ENCODE data around the gene HECTD1. TPM values are rescaled to one million over a fixed set of nuclear protein-coding genes. Genes with fewer than 3 reads are reported as not detected.

Gene HECTD1
- total RNA-seq, 1 donor from 2014 or later = 153 TPM

DNA sequence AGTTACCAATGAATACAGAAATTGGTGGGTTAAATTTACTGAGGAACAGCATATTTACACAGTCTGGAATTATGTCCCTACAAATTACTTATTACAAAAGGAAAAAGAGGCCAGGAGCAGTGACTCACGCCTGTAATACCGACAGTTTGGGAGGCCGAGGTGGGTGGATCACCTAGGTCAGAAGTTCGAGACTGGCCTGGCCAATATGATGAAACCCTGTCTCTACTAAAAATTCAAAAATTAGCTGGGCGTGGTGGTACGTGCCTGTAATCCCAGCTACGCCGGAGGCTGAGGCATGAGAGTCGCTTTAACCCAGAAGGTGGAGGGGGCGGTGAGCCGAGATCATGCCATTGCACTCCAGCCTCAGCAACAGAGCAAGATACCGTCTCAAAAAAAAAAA is 52.6 kb downstream of the HECTD1 start:
- peaks cover 15% of the 10 kb centered on the region for H3K36me3 Mint-ChIP-seq
- H3K9me3 Mint-ChIP-seq = no peaks in the 10 kb centered on the region

DNA sequence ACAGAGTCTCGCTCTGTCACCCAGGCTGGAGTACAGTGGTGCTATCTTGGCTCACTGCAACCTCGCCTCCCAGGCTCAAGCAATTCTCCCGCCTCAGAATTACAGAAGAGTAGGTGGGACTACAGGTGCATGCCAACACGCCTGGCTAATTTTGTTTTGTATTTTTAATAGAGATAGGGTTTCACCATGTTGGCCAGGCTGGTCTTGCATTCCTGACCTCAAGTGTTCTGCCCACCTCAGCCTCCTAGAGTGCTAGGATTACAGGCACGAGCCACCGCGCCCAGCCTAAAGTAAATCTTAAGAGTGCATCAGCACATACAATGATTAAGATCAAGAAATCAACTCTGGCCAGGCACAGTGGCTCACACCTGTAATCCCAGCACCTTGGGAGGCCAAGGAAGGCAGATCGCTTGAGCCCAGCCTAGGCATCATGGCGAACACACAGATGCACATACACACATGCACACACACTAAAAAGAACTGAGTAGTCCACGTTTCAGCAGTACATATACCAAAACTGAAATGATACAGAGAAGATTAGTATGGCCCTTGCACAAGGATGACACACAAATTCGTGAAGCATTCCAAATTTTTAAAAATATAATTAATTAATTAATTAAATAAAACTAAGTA is 65.0 kb downstream of the HECTD1 start:
- no peak overlapping the region for H3K4me2 ChIP-seq
- H4K20me1 ChIP-seq (ENCODE audit: low read depth) = no peaks in the 10 kb centered on the region
- no peak overlapping the region for H3K27ac Mint-ChIP-seq
- DNase-seq (ENCODE audit: low spot score) = no peak
- H3K9me3 Mint-ChIP-seq = no peaks in the 10 kb centered on the region
- peaks cover 36% of the 10 kb centered on the region for H3K36me3 ChIP-seq
- H3K36me3 Mint-ChIP-seq = peaks cover 26% of the 10 kb centered on the region
- H3K4me3 Mint-ChIP-seq = no peak overlapping the region
- no peak overlapping the region for H3K9ac ChIP-seq
- H3K27ac ChIP-seq = no peak overlapping the region
- H3K4me1 ChIP-seq = no peaks in the 10 kb centered on the region
- no peaks in the 10 kb centered on the region for H3K27me3 ChIP-seq
- no peak overlapping the region for H3K4me3 ChIP-seq
- H3K27me3 Mint-ChIP-seq (ENCODE audit: insufficient read depth, low read depth) = no peaks in the 10 kb centered on the region
- no peaks in the 10 kb centered on the region for H3K79me2 ChIP-seq (ENCODE audit: low read depth)
- no peaks in the 10 kb centered on the region for H3K4me1 Mint-ChIP-seq
- TF ChIP-seq EZH2 (IDR thresholded peaks at IDR 0.05) = no peak
- TF ChIP-seq, protein P1, sequence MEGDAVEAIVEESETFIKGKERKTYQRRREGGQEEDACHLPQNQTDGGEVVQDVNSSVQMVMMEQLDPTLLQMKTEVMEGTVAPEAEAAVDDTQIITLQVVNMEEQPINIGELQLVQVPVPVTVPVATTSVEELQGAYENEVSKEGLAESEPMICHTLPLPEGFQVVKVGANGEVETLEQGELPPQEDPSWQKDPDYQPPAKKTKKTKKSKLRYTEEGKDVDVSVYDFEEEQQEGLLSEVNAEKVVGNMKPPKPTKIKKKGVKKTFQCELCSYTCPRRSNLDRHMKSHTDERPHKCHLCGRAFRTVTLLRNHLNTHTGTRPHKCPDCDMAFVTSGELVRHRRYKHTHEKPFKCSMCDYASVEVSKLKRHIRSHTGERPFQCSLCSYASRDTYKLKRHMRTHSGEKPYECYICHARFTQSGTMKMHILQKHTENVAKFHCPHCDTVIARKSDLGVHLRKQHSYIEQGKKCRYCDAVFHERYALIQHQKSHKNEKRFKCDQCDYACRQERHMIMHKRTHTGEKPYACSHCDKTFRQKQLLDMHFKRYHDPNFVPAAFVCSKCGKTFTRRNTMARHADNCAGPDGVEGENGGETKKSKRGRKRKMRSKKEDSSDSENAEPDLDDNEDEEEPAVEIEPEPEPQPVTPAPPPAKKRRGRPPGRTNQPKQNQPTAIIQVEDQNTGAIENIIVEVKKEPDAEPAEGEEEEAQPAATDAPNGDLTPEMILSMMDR (IDR thresholded peaks at IDR 0.05) = no peak
- no peak for TF ChIP-seq EZH2phosphoT487 (IDR thresholded peaks at IDR 0.05)
- no peaks in the 10 kb centered on the region for H3F3A ChIP-seq (ENCODE audit: low read depth)
- no peak overlapping the region for H2AFZ ChIP-seq (replicated peaks)
- H3K9me3 ChIP-seq (ENCODE audit: low read depth) = no peaks in the 10 kb centered on the region

More for the DNA sequence above, 52.6 kb downstream of the HECTD1 start:
- Mint-ChIP-seq H3K4me3 (no peak overlapping the region), H3K27ac (no peak overlapping the region), H3K27me3 (ENCODE audit: insufficient read depth, low read depth) (no peaks in the 10 kb centered on the region), H3K4me1 (no peaks in the 10 kb centered on the region)
- Histone ChIP-seq H3K27ac (no peak overlapping the region), H4K20me1 (ENCODE audit: low read depth) (no peaks in the 10 kb centered on the region), H3K4me1 (no peaks in the 10 kb centered on the region), H3K36me3 (peaks cover 18% of the 10 kb centered on the region), H3F3A (ENCODE audit: low read depth) (no peaks in the 10 kb centered on the region), H3K27me3 (no peaks in the 10 kb centered on the region), H3K4me2 (no peak overlapping the region), H3K4me3 (no peak overlapping the region), H3K9me3 (ENCODE audit: low read depth) (no peaks in the 10 kb centered on the region), H2AFZ (replicated peaks) (no peak overlapping the region), H3K9ac (no peak overlapping the region), H3K79me2 (ENCODE audit: low read depth) (no peaks in the 10 kb centered on the region)
- TF ChIP-seq EZH2 (IDR thresholded peaks at IDR 0.05) (no peak), EZH2phosphoT487 (IDR thresholded peaks at IDR 0.05) (no peak)
- TF ChIP-seq, protein P1 (IDR thresholded peaks at IDR 0.05) = no peak
- no peak for DNase-seq (ENCODE audit: low spot score)

DNA sequence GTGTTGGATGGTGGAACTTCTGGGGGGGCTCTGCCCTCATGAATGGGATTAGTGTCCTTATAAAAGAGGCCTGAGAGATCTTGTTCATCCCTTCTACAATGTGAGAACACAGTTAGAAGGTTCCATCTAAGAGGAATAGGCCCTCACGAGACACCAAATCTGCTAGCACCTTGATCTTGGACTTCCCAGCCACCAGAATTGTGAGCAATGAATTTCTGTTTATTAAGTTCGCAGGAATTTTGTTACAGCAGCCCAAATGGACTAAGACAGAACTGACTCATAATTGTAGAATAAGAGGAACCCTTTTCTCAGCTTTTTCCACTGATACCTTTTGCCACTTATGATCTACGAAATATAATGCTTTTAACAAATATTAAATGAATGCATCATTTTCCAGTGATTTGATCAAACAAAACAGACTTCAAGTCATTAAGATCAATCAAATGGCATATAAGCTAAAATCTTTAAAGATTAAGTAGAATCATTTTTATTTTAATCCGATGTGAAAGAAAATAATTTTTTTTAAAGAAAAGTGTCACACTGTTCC is 68.2 kb downstream of the HECTD1 start:
- Mint-ChIP-seq H3K4me1 (no peaks in the 10 kb centered on the region), H3K27me3 (ENCODE audit: insufficient read depth, low read depth) (no peaks in the 10 kb centered on the region), H3K4me3 (no peak overlapping the region), H3K36me3 (peaks cover 31% of the 10 kb centered on the region), H3K9me3 (no peaks in the 10 kb centered on the region), H3K27ac (no peak overlapping the region)
- Histone ChIP-seq H3K4me1 (no peaks in the 10 kb centered on the region), H4K20me1 (ENCODE audit: low read depth) (no peaks in the 10 kb centered on the region), H2AFZ (replicated peaks) (no peak overlapping the region), H3K4me2 (no peak overlapping the region), H3K36me3 (peaks cover 55% of the 10 kb centered on the region), H3F3A (ENCODE audit: low read depth) (peaks cover 5% of the 10 kb centered on the region), H3K27ac (no peak overlapping the region), H3K9me3 (ENCODE audit: low read depth) (no peaks in the 10 kb centered on the region), H3K9ac (no peak overlapping the region), H3K4me3 (no peak overlapping the region), H3K79me2 (ENCODE audit: low read depth) (no peaks in the 10 kb centered on the region), H3K27me3 (no peaks in the 10 kb centered on the region)
- TF ChIP-seq EZH2phosphoT487 (IDR thresholded peaks at IDR 0.05) (no peak), EZH2 (IDR thresholded peaks at IDR 0.05) (no peak)
- DNase-seq (ENCODE audit: low spot score) = no peak

DNA sequence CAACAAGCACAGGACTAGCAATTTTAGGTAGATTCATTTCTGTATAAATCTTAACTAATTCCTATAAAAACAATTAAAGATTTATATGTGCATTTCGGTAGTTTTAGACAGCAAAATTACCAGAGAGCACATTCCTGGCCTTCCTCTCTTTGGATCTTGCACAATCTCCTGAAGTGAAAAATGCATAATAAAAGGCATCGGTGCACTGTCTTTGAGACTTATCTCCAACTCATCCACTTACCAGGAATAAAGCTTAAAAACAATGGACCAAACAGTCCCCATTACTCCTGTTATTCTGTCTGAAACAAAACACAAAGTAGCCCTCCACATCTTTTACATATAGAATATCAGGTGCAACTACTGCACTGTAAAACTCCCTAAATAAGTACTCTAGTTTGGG is 69.3 kb downstream of the HECTD1 start:
- Mint-ChIP-seq H3K27ac (no peak overlapping the region), H3K36me3 (peaks cover 34% of the 10 kb centered on the region), H3K27me3 (ENCODE audit: insufficient read depth, low read depth) (no peaks in the 10 kb centered on the region), H3K4me3 (no peak overlapping the region), H3K4me1 (no peaks in the 10 kb centered on the region), H3K9me3 (no peaks in the 10 kb centered on the region)
- Histone ChIP-seq H3K4me1 (no peaks in the 10 kb centered on the region), H2AFZ (replicated peaks) (no peak overlapping the region), H3K9me3 (ENCODE audit: low read depth) (no peaks in the 10 kb centered on the region), H3K79me2 (ENCODE audit: low read depth) (no peaks in the 10 kb centered on the region), H3K36me3 (peaks cover 57% of the 10 kb centered on the region), H3F3A (ENCODE audit: low read depth) (peaks cover 5% of the 10 kb centered on the region), H3K4me3 (no peak overlapping the region), H3K27ac (no peak overlapping the region), H3K9ac (no peak overlapping the region), H4K20me1 (ENCODE audit: low read depth) (no peaks in the 10 kb centered on the region), H3K27me3 (no peaks in the 10 kb centered on the region), H3K4me2 (no peak overlapping the region)
- DNase-seq (ENCODE audit: low spot score) = no peak
- TF ChIP-seq EZH2 (IDR thresholded peaks at IDR 0.05) (no peak), EZH2phosphoT487 (IDR thresholded peaks at IDR 0.05) (no peak)
- TF ChIP-seq, protein P1 (IDR thresholded peaks at IDR 0.05) = no peak

Data from neural progenitor cell (in vitro differentiated cells).